ENCODE measurements around the gene RBBP4. TPM values are rescaled to one million over a fixed set of nuclear protein-coding genes. Genes with fewer than 3 reads are reported as not detected.
"Not testable (repeated sequence)": the region's sequence is repeated elsewhere in the genome, so short reads cannot be mapped to it uniquely, and the experiment has no call there.

RBBP4 gene
- polyA plus RNA-seq (ENCODE audit: insufficient read length in 12 of 12), result 100 to 1,000 TPM in 11 of 12 donors, 10 to 100 TPM in 1; 79.0 to 208 (median 166) TPM
- long read RNA-seq, donor 1, full-length matches to known transcripts, result 41 of 41 reads
- long read RNA-seq, donor 1, partial matches to known transcripts, result 0 of 41 reads
- long read RNA-seq, donor 1, other reads (novel, unspliced or antisense), result 0 of 41 reads
- long read RNA-seq, donor 2, full-length matches to known transcripts, result 65 of 136 reads
- long read RNA-seq, donor 2, partial matches to known transcripts, result 46 of 136 reads
- long read RNA-seq, donor 2, other reads (novel, unspliced or antisense), result 25 of 136 reads
- long read RNA-seq, donor 3, full-length matches to known transcripts, result 23 of 40 reads
- long read RNA-seq, donor 3, partial matches to known transcripts, result 0 of 40 reads
- long read RNA-seq, donor 3, other reads (novel, unspliced or antisense), result 17 of 40 reads
- long read RNA-seq, donor 4, full-length matches to known transcripts, result 17 of 22 reads
- long read RNA-seq, donor 4, partial matches to known transcripts, result 0 of 22 reads
- long read RNA-seq, donor 4, other reads (novel, unspliced or antisense), result 5 of 22 reads
- long read RNA-seq, donor 5, full-length matches to known transcripts, result 50 of 55 reads
- long read RNA-seq, donor 5, partial matches to known transcripts, result 5 of 55 reads
- long read RNA-seq, donor 5, other reads (novel, unspliced or antisense), result 0 of 55 reads
- long read RNA-seq, donor 6, full-length matches to known transcripts, result 21 of 21 reads
- long read RNA-seq, donor 6, partial matches to known transcripts, result 0 of 21 reads
- long read RNA-seq, donor 6, other reads (novel, unspliced or antisense), result 0 of 21 reads
- long read RNA-seq, donor 7, full-length matches to known transcripts, result 24 of 24 reads
- long read RNA-seq, donor 7, partial matches to known transcripts, result 0 of 24 reads
- long read RNA-seq, donor 7, other reads (novel, unspliced or antisense), result 0 of 24 reads
- long read RNA-seq, donor 8, full-length matches to known transcripts, result 53 of 110 reads
- long read RNA-seq, donor 8, partial matches to known transcripts, result 28 of 110 reads
- long read RNA-seq, donor 8, other reads (novel, unspliced or antisense), result 29 of 110 reads
- long read RNA-seq, donor 9, full-length matches to known transcripts, result 37 of 37 reads
- long read RNA-seq, donor 9, partial matches to known transcripts, result 0 of 37 reads
- long read RNA-seq, donor 9, other reads (novel, unspliced or antisense), result 0 of 37 reads
- long read RNA-seq, donor 10, full-length matches to known transcripts, result 39 of 39 reads
- long read RNA-seq, donor 10, partial matches to known transcripts, result 0 of 39 reads
- long read RNA-seq, donor 10, other reads (novel, unspliced or antisense), result 0 of 39 reads
- long read RNA-seq, donor 11, full-length matches to known transcripts, result 43 of 79 reads
- long read RNA-seq, donor 11, partial matches to known transcripts, result 5 of 79 reads
- long read RNA-seq, donor 11, other reads (novel, unspliced or antisense), result 31 of 79 reads

DNA sequence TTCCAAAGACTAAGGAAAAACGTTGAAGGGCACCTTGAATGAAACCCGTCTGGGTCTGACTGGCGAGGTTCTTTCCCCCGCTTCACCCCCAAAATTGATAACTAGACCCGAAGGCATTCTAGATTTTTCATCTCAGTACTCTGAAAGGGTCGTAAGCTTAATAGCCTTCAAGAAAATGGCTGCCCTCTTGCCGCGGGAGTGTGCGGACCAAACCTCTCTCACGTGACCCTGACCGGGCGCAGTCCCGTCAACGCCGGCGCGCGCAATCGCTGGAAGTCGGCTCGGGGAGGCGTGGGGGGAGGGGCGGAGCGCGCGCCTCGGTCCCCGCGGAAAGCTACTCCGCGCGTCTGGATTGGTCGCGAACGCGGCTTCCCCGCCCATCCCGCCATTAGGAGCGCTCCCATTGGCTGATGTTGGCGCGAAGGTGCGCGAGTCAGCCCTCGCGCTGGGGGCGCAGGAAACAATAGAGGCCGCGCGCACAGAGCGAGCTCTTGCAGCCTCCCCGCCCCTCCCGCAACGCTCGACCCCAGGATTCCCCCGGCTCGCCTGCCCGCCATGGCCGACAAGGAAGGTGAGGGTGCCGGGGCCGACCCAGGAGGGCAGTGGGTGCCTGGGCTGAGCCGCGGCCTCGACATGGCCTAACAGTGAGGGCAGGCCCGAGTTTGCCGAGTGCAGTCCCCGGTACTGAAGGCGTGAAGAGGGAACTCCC lies at the start of gene RBBP4:
Gene RBBP4, plus strand, starts transcription at position 457 of the 709 bp plus-strand sequence. Its CDS starts 99 bp downstream, at position 556.
- peak; percentile 98 for DNase-seq

DNA sequence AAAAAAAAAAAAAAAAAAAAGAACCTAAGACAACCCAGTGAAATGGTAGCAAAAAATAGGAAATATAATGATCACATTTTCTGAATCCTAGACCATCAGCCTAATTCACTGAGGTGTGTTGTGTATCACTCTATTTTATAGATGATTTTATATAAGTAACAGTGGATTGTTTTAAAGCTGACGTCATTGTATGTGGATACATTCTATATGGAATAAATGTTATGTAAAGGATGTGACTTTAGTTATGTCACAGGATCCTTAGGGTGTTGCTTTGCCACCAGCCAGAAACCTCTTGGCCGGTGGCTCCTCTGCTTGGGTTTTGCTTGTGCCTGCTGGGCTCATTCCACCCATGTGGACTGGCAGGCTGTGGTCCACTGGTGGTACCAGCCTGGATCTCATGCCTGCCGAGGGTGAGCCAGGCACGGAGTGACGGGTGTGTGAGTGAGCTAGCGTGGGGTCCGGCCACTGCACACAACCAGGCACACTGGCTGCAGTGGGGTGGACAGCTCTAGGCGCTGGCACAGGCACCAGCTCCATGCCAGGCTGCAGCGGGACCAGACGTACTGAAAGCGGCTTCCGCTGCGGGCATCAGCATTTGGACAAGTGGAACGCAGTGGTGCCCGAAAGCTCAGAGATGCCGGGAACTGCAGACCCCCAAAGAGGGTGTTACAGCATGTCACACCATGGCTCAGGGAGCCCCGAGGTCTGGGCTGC lies 45.1 kb upstream of the RBBP4 start:
- DNase-seq, result no peak

DNA sequence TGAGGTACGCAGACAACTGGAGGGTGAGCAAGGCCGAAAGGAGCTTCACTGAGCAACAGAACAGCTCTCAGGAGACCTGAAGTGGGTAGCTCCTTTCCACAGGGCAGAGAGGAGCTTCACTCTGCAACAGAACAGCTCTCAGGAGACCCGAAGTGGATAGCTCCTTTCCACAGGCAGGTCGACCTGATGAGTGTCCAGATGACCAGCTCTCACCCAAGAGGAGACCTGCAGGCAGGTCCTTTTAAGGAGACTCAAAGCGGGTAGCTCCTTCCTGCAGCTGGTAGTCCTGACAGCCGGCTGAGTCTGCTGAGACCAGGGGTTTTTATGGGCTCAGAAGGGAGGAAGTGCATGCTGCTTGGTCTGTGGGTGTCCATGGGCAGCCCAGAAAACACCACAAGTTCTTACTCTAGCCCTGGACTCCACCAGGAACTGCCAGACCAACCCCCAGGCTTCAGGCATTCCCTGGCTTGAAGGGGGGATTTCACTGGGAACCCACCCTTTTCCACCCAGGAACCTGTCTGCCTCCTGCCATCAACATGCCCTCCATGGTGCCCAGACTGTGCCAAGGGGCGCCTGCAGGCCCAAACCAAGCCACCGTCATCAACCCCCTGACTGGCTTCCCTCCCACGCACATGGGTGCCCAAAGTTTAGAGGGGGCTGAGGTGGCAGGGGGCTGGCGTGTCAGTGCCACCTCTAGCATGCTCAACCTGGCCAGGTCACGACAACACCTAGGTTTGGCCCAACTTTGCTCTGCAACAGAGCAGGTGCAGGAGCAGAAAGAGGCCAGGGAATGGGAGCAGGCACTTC lies 44.2 kb upstream of the RBBP4 start:
- no peak for DNase-seq

DNA sequence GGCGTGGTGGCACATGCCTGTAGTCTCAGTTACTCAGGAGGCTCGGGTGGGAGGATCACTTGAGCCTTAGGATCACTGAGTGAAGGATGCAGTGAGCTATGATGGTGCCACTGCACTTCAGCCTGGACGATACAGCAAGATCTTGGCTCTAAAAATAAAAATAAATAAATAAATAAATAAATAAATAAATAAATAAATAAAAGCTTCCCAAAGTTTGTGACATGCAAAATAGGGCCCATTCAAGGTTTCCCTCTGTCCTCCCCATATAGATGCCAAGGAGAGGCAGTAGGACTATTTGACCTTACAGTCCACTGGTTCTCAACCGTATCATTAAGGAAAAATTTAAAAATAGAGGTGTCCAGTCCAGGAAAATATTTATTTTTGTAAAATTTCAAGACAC lies 41.8 kb upstream of the RBBP4 start:
- no peak for DNase-seq

DNA sequence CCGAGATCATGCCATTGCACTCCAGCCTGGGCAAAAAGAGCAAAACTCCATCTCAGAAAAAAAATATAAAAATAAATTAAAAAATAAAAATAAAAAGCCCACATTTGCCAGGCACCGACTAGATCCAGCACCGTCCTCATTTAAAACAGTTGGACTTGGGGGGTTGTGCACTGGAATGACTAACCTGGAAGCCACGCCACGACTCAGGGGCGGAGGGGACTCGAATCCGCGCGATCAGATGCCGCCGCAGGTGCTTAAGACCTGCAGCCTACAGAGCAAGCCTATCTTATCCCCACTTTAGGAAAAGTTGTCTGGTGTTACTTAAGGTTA lies 39.2 kb upstream of the RBBP4 start:
- no peak for DNase-seq

DNA sequence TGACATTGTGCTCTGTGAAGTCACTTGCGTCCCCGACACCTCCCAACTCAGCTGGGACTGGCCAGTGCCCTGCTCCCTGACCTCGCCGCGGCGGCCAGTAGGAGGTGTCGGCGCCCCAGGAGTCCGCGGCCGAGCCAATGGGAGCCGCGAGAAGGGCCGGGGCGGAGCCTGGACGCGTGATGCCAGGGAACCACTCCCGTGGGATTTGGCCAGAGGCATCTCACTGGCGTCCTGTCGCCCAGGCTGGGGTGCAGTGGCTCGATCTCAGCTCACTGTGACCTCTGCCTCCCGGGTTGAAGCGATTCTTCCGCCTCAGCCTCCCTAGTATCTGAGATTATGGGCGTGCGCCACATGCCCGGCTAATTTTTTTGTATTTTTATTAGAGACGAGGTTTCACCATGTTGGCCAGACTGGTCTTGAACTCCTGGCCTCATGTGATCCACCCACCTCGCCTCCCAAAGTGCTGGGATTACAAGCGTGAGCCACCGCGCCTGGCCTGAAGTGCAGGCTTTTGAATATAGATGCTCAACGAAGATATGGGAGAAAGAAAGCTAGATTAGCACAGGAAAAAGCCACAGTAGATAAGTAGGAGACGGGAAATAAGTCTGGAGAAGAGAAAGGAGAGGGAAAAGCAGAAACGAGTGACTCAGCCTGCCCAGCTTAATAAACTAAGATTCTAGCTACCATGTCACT lies 38.7 kb upstream of the RBBP4 start:
- DNase-seq, result peak; percentile 17

DNA sequence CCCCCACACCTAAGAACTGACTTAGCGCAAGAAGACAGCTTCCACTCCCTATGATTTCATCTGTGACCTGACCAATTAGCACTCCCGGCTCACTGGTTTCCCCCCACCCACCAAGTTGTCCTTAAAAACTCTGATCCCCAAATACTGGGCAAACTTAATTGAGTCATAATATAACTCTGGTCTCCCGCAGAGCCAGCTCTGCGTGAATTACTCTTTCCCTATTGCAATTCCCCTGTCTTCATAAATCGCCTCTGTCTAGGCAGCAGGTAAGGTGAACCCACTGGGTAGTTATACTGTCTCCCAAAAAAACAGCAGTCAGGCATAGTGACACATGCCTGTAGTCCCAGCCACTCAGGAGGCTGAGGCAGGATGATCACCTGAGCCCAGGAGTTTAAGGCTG lies 37.5 kb upstream of the RBBP4 start:
- no peak for DNase-seq

DNA sequence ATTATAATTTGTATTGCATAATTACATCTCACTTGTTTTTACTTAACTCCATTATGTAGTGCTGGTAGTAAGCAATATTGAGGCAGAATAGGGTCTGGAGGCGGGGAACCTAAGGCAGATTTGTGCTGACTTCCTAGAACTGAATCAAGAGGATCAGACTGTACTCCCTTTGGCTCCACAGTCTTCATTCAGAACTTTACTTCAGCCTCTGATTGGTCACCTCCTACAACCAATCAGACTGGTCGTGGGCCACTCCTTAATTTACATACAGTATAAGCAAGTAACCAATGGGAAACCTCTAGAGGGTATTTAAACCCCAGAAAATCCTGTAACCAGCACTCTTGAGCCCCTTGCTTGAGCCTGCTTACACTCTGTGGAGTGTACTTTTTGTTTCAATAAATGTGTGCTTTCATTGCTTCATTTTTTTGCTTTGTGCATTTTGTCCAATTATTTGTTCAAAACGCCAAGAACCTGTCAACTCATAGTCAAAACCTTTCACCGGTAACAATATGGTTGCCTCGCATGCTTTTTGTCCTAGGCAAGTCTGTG lies 32.3 kb upstream of the RBBP4 start:
- DNase-seq, result no peak

DNA sequence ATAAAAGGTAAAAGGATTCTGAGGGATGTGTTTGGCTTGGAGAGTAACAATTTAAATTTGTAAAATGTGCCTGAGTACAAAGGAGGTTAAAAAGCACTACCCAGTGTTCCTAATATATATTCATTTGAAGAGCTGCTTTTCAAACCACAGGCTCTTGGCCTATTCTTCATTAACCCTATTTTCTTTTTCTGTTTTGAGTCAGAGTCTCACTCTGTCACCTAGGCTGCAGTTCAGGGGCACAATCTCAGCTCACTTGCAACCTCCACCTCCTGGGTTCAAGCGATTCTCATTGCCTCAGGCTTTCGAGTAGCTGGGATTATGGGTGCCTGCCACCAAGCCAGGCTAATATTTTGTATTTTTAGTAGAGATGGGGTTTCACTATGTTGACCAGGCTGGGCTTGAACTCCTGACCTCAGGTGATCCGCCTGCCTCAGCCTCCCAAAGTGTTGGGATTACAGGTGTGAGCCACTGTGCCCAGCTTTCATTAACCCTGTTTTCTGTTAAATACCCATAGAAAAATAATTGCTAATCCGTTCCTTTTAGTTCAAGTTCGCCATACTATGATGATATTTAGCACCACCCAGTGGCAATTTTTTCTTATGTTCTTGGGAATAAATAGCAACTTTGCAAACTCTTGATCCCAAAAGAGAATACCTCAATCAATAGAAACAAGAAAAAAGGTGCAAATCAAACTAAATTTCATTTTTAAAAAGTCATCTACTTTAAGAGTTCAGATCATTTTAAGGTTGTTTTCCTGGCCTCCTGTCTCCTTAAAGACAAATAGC lies 31.1 kb upstream of the RBBP4 start:
- DNase-seq, result peak; percentile 8

DNA sequence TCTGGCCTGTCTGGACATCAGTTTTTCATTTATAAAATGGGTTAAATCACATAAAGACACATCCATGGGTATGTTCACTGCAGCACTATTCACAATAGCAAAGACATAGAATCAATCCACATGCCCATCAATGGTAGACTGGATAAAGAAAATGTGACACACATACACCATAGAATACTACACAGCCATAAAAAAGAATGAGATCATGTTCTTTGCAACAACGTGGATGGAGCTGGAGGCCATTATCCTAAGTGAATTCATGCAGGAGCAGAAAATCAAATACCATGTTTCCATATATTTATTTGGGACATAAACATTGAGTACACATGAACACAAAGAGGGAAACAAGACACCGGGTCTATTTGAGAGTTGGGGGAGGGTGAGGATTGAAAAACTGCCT lies 28.8 kb upstream of the RBBP4 start:
- DNase-seq, result no peak

DNA sequence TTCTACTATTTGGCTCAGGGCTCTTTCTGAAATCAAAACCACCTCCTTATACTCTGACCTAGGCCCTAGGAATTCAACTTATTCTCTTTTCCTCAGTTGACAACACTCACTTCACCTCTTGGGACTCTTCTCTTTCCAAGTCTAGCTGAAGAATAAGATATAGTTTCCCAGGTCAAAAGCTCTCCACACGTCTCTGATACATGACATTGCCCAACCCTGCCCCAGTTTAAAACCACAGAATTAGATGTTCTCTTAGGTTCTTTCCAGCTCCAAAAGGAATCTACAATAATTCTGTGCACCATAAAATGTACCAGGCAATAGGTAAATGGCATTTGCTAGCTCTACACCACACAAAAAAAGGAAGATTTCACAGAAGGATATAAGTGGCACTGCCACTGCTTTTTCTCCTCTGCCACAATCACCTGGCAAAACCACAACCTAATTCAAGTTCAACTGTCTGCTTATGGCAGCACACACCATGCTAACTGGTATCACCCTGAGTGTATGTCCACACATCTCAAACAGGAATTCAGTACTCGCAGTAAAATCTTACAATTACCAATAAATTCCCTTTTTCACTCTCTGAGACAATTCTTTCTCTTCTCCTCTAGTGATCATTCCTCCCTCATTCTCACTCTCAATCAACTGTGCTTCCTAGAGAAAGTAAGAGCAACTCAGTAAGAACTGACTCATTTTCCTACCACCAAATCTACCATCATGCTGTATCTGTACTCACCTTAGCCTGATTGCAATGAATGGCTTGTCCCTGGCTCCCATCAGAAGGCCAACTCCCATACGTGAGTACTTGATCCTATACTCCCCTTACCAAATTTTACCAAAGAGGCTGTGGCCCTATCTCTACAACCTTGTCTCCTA lies 28.0 kb upstream of the RBBP4 start:
- DNase-seq, result no peak

DNA sequence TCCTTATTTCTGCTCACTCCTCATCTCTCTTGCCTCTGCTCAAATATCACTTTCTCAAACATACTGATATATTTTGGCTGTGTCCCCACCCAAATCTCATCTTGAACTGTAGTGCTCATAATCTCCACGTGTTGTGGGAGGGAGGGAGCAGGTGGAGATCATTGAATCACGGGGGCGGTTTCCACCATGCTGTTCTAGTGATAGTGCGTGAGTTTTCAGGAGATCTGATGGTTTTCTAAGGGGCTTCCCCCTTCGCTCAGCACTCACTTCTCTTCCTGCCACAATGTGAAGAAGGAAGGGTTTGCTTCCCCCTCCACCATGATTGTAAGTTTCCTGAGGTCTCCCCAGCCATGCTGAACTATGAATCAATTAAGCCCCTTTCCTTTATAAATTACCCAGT lies 27.2 kb upstream of the RBBP4 start:
- DNase-seq, result no peak

DNA sequence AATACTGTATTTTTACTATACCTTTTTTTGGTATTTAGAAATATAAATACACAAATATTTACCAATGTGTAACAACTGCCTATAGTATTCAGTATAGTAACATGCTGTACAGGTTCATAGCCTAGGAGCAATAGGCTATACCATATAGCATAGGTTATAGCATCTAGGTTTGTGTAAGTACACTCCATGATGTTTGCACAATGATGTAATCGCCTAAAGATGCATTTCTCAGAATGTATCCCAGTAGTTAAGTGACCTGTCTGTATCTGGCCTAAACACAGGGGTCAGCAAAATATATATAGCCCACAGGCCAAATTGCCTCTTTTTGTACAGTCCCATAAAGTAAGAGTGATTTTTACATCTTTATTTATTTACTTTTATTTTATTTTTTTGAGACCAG lies 24.8 kb upstream of the RBBP4 start:
- no peak for DNase-seq

DNA sequence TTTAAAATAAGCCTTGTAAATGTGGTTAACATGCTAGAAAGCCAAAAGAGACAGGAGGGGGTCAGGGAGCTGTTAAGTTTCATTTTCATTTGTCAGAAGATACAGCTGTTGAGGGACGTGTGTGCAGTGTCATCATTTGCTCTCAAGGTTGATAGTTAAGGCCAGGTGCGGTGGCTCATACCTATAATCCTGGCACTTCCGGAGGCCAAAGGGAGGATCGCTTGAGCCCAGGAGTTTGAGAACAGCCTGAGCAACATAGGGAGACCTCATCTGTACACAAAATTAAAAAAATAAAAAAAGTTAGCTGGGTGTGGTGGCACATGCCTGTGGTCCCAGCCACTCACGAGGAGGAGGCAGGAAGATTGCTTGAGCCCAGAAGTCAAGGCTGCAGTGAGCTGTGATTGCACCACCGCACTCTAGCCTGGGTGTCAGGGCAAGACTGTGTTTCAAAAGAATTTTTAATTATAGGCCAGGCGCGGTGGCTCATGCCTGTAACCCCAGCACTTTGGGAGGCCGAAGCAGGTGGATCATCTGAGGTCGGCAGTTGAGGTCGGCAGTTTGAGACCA lies 23.3 kb upstream of the RBBP4 start:
- DNase-seq, result no peak

DNA sequence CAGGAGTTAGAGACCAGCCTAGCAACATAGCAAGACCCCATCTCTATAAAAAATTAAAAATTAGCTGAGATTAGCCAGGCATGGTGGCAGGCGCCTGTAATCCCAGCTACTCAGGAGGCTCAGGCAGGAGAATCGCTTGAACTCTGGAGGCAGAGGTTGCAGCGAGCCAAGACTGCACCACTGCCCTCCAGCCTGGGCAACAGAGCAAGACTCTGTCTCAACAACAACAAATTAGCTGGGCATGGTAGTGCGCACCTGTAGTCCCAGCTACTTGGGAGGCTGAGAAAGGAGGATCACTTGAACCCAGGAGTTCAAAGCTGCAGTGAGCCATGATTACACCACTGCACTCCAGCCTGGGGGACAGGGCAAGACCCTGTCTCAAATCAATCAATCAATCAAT lies 20.8 kb upstream of the RBBP4 start:
- not testable (repeated sequence) for DNase-seq

DNA sequence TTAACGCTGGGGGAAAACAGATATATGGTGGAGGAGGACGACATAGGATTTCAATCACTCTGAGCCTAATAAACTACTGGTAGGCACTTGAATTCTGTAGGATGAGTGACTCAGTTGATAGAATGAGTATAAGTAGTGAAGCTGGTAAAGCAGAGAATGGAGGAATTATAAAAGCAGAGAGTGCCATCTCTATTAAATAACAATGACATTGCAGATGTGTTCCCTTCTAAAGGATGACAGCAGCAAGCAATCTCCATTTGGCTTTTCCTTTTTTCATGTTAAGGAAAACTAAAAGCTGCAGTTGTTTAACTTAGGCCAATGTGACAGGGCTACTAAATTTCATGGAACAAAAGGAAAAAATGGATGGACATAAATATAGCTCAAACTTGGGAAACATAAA lies 18.2 kb upstream of the RBBP4 start:
- DNase-seq, result no peak

Data from muscle of arm (tissue), 14 donors.